SK-N-SH treated with all-trans-retinoic acid at 6 μM for 48 hours (cell line): ENCODE measurements around the gene PROM1.

Source experiments
- ATAC-seq: fragments of 200-7000 bp; cut with Tn5 transposase; 3 replicates; pipeline ENCODE4 v1.9.1; 2020; ENCODE audit warnings: mild to moderate bottlenecking, moderate library complexity
- ARNTL ChIP-seq: fragments of 450-650 bp; formaldehyde crosslinking; IDR thresholded peaks from 2 replicates; pipeline ENCODE4 v1.5.0; 2020; ENCODE audit warnings: low read depth, mild to moderate bottlenecking, moderate library complexity, borderline replicate concordance
- BACH2 ChIP-seq: fragments of 250-450 bp; sonication (Bioruptor Pico); IDR thresholded peaks from 2 replicates; pipeline ENCODE4 v1.9.0; 2021; ENCODE audit warnings: mild to moderate bottlenecking, borderline replicate concordance
- CREB5 ChIP-seq: fragments of 250-450 bp; sonication (Bioruptor Pico); IDR thresholded peaks from 2 replicates; pipeline ENCODE4 v1.5.1; 2020; ENCODE audit warnings: low read depth, mild to moderate bottlenecking, moderate library complexity
- CSDC2 ChIP-seq: fragments of 250-450 bp; sonication (Bioruptor Pico); IDR thresholded peaks from 2 replicates; pipeline ENCODE4 v1.5.0; 2020; ENCODE audit warnings: mild to moderate bottlenecking, moderate library complexity
- CSRNP3 ChIP-seq: fragments of 250-450 bp; sonication (Bioruptor Pico); IDR thresholded peaks from 2 replicates; pipeline ENCODE4 v1.5.1; 2021; ENCODE audit warnings: mild to moderate bottlenecking, moderate library complexity
- ESRRG ChIP-seq: fragments of 250-450 bp; sonication (Bioruptor Pico); IDR thresholded peaks from 2 replicates; pipeline ENCODE4 v1.6.1; 2021; ENCODE audit warnings: mild to moderate bottlenecking
- GLIS3 ChIP-seq: fragments of 250-450 bp; sonication (Bioruptor Pico); IDR thresholded peaks from 2 replicates; pipeline ENCODE4 v1.5.0; 2020; ENCODE audit warnings: mild to moderate bottlenecking, moderate library complexity
- ISL1 ChIP-seq: fragments of 250-450 bp; sonication (Bioruptor Pico); IDR thresholded peaks from 2 replicates; pipeline ENCODE4 v2.1.2; 2022; ENCODE audit warnings: mild to moderate bottlenecking, moderate library complexity
- OSR1 ChIP-seq: fragments of 250-450 bp; sonication (Bioruptor Pico); IDR thresholded peaks from 2 replicates; pipeline ENCODE4 v1.8.0; 2022; ENCODE audit warnings: moderate library complexity, mild to moderate bottlenecking, inconsistent platforms
- PATZ1 ChIP-seq: fragments of 250-450 bp; sonication (Bioruptor Pico); IDR thresholded peaks from 2 replicates; pipeline ENCODE4 v1.8.0; 2020; ENCODE audit warnings: mild to moderate bottlenecking, moderate library complexity, borderline replicate concordance
- POU6F1 ChIP-seq: fragments of 250-450 bp; sonication (Bioruptor Pico); IDR thresholded peaks from 2 replicates; pipeline ENCODE4 v1.8.0; 2021; ENCODE audit warnings: low read depth, mild to moderate bottlenecking, moderate library complexity, borderline replicate concordance
- PPARA ChIP-seq: fragments of 250-450 bp; sonication (Bioruptor Pico); IDR thresholded peaks from 2 replicates; pipeline ENCODE4 v1.5.0; 2020; ENCODE audit warnings: mild to moderate bottlenecking, borderline replicate concordance
- RARB ChIP-seq: fragments of 250-450 bp; sonication (Bioruptor Pico); IDR thresholded peaks from 2 replicates; pipeline ENCODE4 v1.8.0; 2021; ENCODE audit warnings: mild to moderate bottlenecking, moderate library complexity
- SNAI2 ChIP-seq: fragments of 250-450 bp; sonication (Bioruptor Pico); IDR thresholded peaks from 2 replicates; pipeline ENCODE4 v1.5.0; 2020; ENCODE audit warnings: mild to moderate bottlenecking, moderate library complexity
- TCF4 ChIP-seq: fragments of 250-450 bp; sonication (Bioruptor Pico); IDR thresholded peaks from 2 replicates; pipeline ENCODE4 v1.8.0; 2021; ENCODE audit warnings: mild to moderate bottlenecking, moderate library complexity, borderline replicate concordance
- TOX ChIP-seq: fragments of 250-450 bp; sonication (Bioruptor Pico); IDR thresholded peaks from 2 replicates; pipeline ENCODE4 v1.8.0; 2021; ENCODE audit warnings: mild to moderate bottlenecking, moderate library complexity, borderline replicate concordance
- TSHZ2 ChIP-seq: fragments of 250-450 bp; sonication (Bioruptor Pico); IDR thresholded peaks from 2 replicates; pipeline ENCODE4 v1.5.0; 2020; ENCODE audit warnings: mild to moderate bottlenecking, moderate library complexity
- ZC3H10 ChIP-seq: fragments of 250-450 bp; sonication (Bioruptor Pico); IDR thresholded peaks from 2 replicates; pipeline ENCODE4 v1.5.1; 2021; ENCODE audit warnings: mild to moderate bottlenecking, moderate library complexity
- ZFP3 ChIP-seq: fragments of 250-450 bp; sonication (Bioruptor Pico); IDR thresholded peaks from 2 replicates; pipeline ENCODE4 v1.5.0; 2020; ENCODE audit warnings: mild to moderate bottlenecking, moderate library complexity
- ZFP30 ChIP-seq: fragments of 450-650 bp; formaldehyde crosslinking; IDR thresholded peaks from 2 replicates; pipeline ENCODE4 v1.5.0; 2022; ENCODE audit warnings: mild to moderate bottlenecking, moderate library complexity
- ZNF565 ChIP-seq: fragments of 450-650 bp; formaldehyde crosslinking; conservative IDR thresholded peaks from 2 replicates; pipeline ENCODE4 v1.5.0; 2020; ENCODE audit warnings: low read depth, mild to moderate bottlenecking, moderate library complexity

Gene PROM1

GRCh38 chr4:15938182-15938581 is 145.6 kb downstream of the PROM1 start:
- TF ChIP-seq ZFP30 (CRISPR knock-in tag) (no peak), PATZ1 (no peak), ZNF565 (no peak), ESRRG (CRISPR knock-in tag) (no peak), CSRNP3 (CRISPR knock-in tag) (no peak), POU6F1 (no peak), ZC3H10 (CRISPR knock-in tag) (no peak), OSR1 (CRISPR knock-in tag) (no peak), ARNTL (CRISPR knock-in tag) (no peak), TCF4 (CRISPR knock-in tag) (no peak), CREB5 (CRISPR knock-in tag) (no peak), CSDC2 (CRISPR knock-in tag) (no peak), TSHZ2 (CRISPR knock-in tag) (no peak), BACH2 (CRISPR knock-in tag) (no peak), RARB (CRISPR knock-in tag) (no peak)
- TF ChIP-seq, all 23 proteins: peak for 0
- no peak for ATAC-seq

- no peak for ATAC-seq
- TF ChIP-seq TSHZ2 (CRISPR knock-in tag) (no peak), POU6F1 (no peak), ISL1 (CRISPR knock-in tag) (no peak), PATZ1 (no peak), CREB5 (CRISPR knock-in tag) (no peak), ZFP3 (CRISPR knock-in tag) (no peak), SNAI2 (CRISPR knock-in tag) (no peak), GLIS3 (CRISPR knock-in tag) (no peak), TOX (CRISPR knock-in tag) (no peak), PPARA (CRISPR knock-in tag) (no peak), ZC3H10 (CRISPR knock-in tag) (no peak), CSRNP3 (CRISPR knock-in tag) (no peak)
Observed at GRCh38 chr4:15936495-15936894, 147.3 kb downstream of the PROM1 start.
